Bronchial epithelial cell (primary cell): ENCODE measurements around the gene CNTNAP2. TPM values are rescaled to one million over a fixed set of nuclear protein-coding genes. Genes with fewer than 3 reads are reported as not detected.

Experiments used
- DNase-seq: peaks from one replicate; pipeline ENCODE4 v3.0.0-alpha.2; 2010; ENCODE audit warnings: low read depth
- FAIRE-seq: peaks from 2 replicates; lab custom pipeline; 2011; peaks lifted over from hg19 to GRCh38; lab: Jason Lieb, UNC
- H3K27me3 ChIP-seq: 2 replicates; pipeline ENCODE4 v1.5.1; 2011; ENCODE audit warnings: low read length; ENCODE audit not compliant: control insufficient read depth, insufficient read depth
- H3K36me3 ChIP-seq: 2 replicates; pipeline ENCODE4 v1.5.1; 2011; ENCODE audit warnings: low read length; ENCODE audit not compliant: control insufficient read depth, insufficient read depth
- H3K4me3 ChIP-seq: 2 replicates; pipeline ENCODE4 v1.5.1; 2011; ENCODE audit warnings: mild to moderate bottlenecking, low read depth, low read length, control low read depth
- total RNA-seq: library from RNA; depleted of rRNA; stranded (reverse); fragments of >200 nt; gene quantifications from 2 replicates; pipeline ENCODE4 v1.2.1, GENCODE V29; 2014
- TF ChIP-seq, protein P1 (sequence below): IDR thresholded peaks from 2 replicates; pipeline ENCODE4 v1.5.1; 2011; ENCODE audit warnings: mild to moderate bottlenecking, moderate library complexity, low read length, control low read depth, inconsistent platforms; ENCODE audit not compliant: insufficient read depth, severe bottlenecking

The CNTNAP2 gene
- total RNA-seq, 1 donor from 2014 or later: 0.26 TPM

DNA sequence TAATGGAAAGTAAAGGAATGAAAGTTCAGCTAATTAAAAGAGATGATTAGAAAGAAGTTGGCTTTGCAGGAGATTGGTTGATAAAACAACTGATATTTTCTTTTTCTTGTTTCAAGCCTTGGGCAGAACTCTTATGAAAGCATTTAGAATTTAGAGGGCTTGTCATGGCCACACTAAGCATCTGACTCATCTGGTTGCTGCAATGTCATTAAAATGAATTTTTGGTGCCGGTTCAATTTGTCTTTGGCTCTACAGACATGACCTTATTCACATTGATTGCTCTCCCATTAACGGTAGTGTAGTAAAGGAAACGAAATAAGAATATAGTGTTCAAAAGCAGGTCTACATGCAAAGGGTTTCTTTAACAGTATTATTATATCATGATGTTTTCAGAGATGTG is 1461.6 kb downstream of the CNTNAP2 start:
- DNase-seq: no peak
- TF ChIP-seq, protein P1, sequence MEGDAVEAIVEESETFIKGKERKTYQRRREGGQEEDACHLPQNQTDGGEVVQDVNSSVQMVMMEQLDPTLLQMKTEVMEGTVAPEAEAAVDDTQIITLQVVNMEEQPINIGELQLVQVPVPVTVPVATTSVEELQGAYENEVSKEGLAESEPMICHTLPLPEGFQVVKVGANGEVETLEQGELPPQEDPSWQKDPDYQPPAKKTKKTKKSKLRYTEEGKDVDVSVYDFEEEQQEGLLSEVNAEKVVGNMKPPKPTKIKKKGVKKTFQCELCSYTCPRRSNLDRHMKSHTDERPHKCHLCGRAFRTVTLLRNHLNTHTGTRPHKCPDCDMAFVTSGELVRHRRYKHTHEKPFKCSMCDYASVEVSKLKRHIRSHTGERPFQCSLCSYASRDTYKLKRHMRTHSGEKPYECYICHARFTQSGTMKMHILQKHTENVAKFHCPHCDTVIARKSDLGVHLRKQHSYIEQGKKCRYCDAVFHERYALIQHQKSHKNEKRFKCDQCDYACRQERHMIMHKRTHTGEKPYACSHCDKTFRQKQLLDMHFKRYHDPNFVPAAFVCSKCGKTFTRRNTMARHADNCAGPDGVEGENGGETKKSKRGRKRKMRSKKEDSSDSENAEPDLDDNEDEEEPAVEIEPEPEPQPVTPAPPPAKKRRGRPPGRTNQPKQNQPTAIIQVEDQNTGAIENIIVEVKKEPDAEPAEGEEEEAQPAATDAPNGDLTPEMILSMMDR: no peak
- no peaks in the 10 kb centered on the region for H3K27me3 ChIP-seq
- no peaks in the 10 kb centered on the region for H3K36me3 ChIP-seq
- no peak for FAIRE-seq
- no peak overlapping the region for H3K4me3 ChIP-seq

DNA sequence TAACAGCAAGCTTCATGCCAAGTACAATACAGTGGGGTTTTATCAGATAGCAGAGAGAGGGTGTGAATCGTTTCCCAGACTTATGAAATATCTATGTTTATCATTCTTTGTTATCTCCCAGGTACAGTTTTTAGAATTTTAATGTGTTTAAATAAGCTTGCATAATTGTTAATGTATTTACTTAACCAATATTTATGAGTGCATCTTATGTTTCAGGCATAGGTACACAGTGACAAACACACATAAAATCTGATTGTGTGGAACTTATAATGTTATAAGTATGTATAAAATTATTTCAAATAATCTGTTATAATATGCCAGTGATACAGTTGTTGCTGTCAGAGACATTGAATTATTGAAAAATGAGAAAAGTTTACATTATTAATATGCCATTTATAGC is 1462.5 kb downstream of the CNTNAP2 start:
- no peak for DNase-seq
- no peaks in the 10 kb centered on the region for H3K27me3 ChIP-seq
- FAIRE-seq: no peak
- no peak overlapping the region for H3K4me3 ChIP-seq
- no peaks in the 10 kb centered on the region for H3K36me3 ChIP-seq
- TF ChIP-seq, protein P1: no peak

DNA sequence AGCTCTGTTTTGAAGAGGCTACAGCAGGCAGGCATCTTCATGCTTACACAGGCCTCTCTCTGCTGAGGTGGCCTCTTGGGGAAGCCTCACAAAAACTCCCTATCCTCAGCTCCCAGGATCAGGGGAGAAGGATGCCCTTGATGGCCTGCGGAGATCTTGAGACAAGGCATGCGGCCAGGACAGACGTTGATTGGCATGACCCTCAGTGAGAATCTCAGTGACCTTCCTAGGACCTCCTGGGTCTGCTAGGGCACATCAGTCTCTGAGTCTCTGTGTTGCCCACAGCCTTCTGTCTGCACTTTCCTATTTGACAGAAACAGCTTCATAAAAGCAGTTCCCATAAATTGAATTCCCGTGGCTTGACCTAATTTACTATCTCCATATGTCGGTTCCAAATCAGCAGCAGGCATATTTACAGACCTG is 1468.2 kb downstream of the CNTNAP2 start:
- Histone ChIP-seq H3K4me3 (no peak overlapping the region), H3K27me3 (no peaks in the 10 kb centered on the region), H3K36me3 (no peaks in the 10 kb centered on the region)
- TF ChIP-seq, protein P1: no peak
- no peak for FAIRE-seq
- DNase-seq: no peak

DNA sequence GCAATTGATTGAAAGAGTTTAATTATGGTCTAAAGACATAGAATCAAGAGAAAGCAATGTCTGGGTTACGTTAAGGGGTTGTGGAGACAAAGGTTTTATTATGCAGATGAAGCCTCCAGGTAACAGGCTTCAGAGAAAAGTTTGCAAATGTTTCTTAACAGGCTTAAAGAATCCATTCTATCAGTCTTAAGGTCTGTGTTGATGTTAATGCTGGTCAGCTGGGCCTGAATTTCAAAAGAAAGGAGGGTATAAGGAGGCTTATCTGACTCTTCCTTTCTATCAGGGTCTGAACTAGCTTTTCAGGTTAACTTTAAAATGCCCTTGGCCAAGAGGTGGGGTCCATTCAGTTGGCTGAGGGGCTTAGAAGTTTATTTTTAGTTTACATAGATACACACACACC is 1469.5 kb downstream of the CNTNAP2 start:
- TF ChIP-seq, protein P1: no peak
- Histone ChIP-seq H3K27me3 (no peaks in the 10 kb centered on the region), H3K4me3 (no peak overlapping the region), H3K36me3 (no peaks in the 10 kb centered on the region)
- no peak for DNase-seq
- no peak for FAIRE-seq

DNA sequence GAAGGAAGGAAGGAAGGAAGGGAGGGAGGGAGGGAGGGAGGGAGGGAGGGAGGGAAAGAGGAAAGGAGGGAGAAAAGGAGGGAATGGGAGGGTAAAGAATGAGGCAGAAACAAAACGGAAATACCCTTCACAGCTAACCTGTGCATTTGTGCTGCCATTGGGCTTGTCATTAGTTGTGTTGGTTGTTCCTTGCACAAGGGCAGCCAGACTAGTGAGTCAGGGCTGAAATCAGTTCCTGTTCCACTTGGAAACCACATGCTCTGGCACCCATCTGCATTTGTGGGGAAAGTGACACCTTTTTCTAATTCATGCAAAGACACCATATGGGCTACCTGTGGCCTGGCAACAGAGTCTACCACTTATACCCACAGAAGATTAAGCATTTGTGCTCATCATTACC is 1469.9 kb downstream of the CNTNAP2 start:
- Histone ChIP-seq H3K36me3 (no peaks in the 10 kb centered on the region), H3K4me3 (no peak overlapping the region), H3K27me3 (no peaks in the 10 kb centered on the region)
- TF ChIP-seq, protein P1: no peak
- no peak for FAIRE-seq
- DNase-seq: peak; percentile 21
